ENCODE results near the gene HES2.

The HES2 gene

GRCh38 chr1:6421266-6421665, 1.5 kb upstream of the HES2 start:
- Histone ChIP-seq H3K23ac (ENCODE audit: low read length) (no peak overlapping the region), H3K9ac (ENCODE audit: low read length) (no peak overlapping the region), H4K8ac (ENCODE audit: low read depth, low read length) (no peak overlapping the region), H3K79me2 (ENCODE audit: control insufficient read depth, insufficient read depth, low read length, poor library complexity) (no peaks in the 10 kb centered on the region), H2BK12ac (ENCODE audit: low read length) (no peak overlapping the region), H3K4me1 (ENCODE audit: control insufficient read depth in 1 of 2, insufficient read depth in 2 of 2, low read length in 2 of 2) (peaks cover 2 to 17% of the 10 kb centered on the region in 2 experiments), H3K18ac (ENCODE audit: low read length) (no peak overlapping the region), H3K79me1 (ENCODE audit: low read length) (no peaks in the 10 kb centered on the region), H3K4me3 (ENCODE audit: low read depth, low read length) (no peak overlapping the region), H2BK120ac (ENCODE audit: insufficient read depth, low read length, poor library complexity) (no peak overlapping the region), H4K91ac (ENCODE audit: low read depth, low read length) (no peak overlapping the region), H3K4ac (ENCODE audit: low read depth, low read length) (no peak overlapping the region), H3K14ac (ENCODE audit: low read length) (no peak overlapping the region), H3K9me3 (ENCODE audit: insufficient read depth, low read depth, low read length) (peaks cover 10% of the 10 kb centered on the region), H3K36me3 (ENCODE audit: control insufficient read depth in 1 of 2, insufficient read depth in 2 of 2, low read length in 2 of 2) (no peaks in the 10 kb centered on the region), H3K27ac (ENCODE audit: low read depth, low read length) (no peak overlapping the region), H3K27me3 (ENCODE audit: insufficient read depth, low read length) (peaks cover 67% of the 10 kb centered on the region), H2BK5ac (ENCODE audit: low read depth, low read length, poor library complexity) (no peak overlapping the region), H4K12ac (ENCODE audit: low read depth, low read length) (no peak overlapping the region), H2AFZ (ENCODE audit: insufficient read depth, low read length, poor library complexity) (no peak overlapping the region), H3K4me2 (ENCODE audit: low read length) (no peak overlapping the region), H2AK5ac (ENCODE audit: low read length) (no peak overlapping the region)
- no peak for DNase-seq
- WGBS (ENCODE audit: extremely low coverage, insufficient coverage, insufficient read length) = no CpG with 5 or more reads among the region's 4 CpGs

- Histone ChIP-seq H2BK12ac (ENCODE audit: low read length) (no peak overlapping the region), H2AK5ac (ENCODE audit: low read length) (no peak overlapping the region), H3K18ac (ENCODE audit: low read length) (no peak overlapping the region), H3K79me2 (ENCODE audit: control insufficient read depth, insufficient read depth, low read length, poor library complexity) (no peaks in the 10 kb centered on the region), H3K36me3 (ENCODE audit: control insufficient read depth in 1 of 2, insufficient read depth in 2 of 2, low read length in 2 of 2) (no peaks in the 10 kb centered on the region), H2AFZ (ENCODE audit: insufficient read depth, low read length, poor library complexity) (no peak overlapping the region), H3K27ac (ENCODE audit: low read depth, low read length) (no peak overlapping the region), H3K4me2 (ENCODE audit: low read length) (no peak overlapping the region), H4K12ac (ENCODE audit: low read depth, low read length) (no peak overlapping the region), H3K4me3 (ENCODE audit: low read depth, low read length) (no peak overlapping the region), H2BK5ac (ENCODE audit: low read depth, low read length, poor library complexity) (no peak overlapping the region), H4K8ac (ENCODE audit: low read depth, low read length) (no peak overlapping the region), H3K23ac (ENCODE audit: low read length) (no peak overlapping the region), H3K14ac (ENCODE audit: low read length) (no peak overlapping the region), H3K4ac (ENCODE audit: low read depth, low read length) (no peak overlapping the region), H3K4me1 (ENCODE audit: control insufficient read depth in 1 of 2, insufficient read depth in 2 of 2, low read length in 2 of 2) (peaks cover 4 to 21% of the 10 kb centered on the region in 2 experiments), H4K91ac (ENCODE audit: low read depth, low read length) (no peak overlapping the region), H2BK120ac (ENCODE audit: insufficient read depth, low read length, poor library complexity) (no peak overlapping the region), H3K79me1 (ENCODE audit: low read length) (no peaks in the 10 kb centered on the region), H3K27me3 (ENCODE audit: insufficient read depth, low read length) (peaks cover 60% of the 10 kb centered on the region), H3K9me3 (ENCODE audit: insufficient read depth, low read depth, low read length) (peaks cover 8% of the 10 kb centered on the region), H3K9ac (ENCODE audit: low read length) (no peak overlapping the region)
- peak in 1 of 2 donors; percentile 29 for DNase-seq
- WGBS (ENCODE audit: extremely low coverage, insufficient coverage, insufficient read length) = no CpG with 5 or more reads among the region's 44 CpGs
Measured at GRCh38 chr1:6420454-6421042, 829 bp upstream of the HES2 start.

GRCh38 chr1:6419397-6419803, 319 bp downstream of the HES2 start:
- Histone ChIP-seq H3K36me3 (ENCODE audit: control insufficient read depth in 1 of 2, insufficient read depth in 2 of 2, low read length in 2 of 2) (no peaks in the 10 kb centered on the region), H3K4ac (ENCODE audit: low read depth, low read length) (no peak overlapping the region), H2BK5ac (ENCODE audit: low read depth, low read length, poor library complexity) (no peak overlapping the region), H3K4me2 (ENCODE audit: low read length) (peak overlapping the region; percentile 53), H3K18ac (ENCODE audit: low read length) (no peak overlapping the region), H3K23ac (ENCODE audit: low read length) (no peak overlapping the region), H3K27ac (ENCODE audit: low read depth, low read length) (no peak overlapping the region), H2AFZ (ENCODE audit: insufficient read depth, low read length, poor library complexity) (no peak overlapping the region), H2BK12ac (ENCODE audit: low read length) (no peak overlapping the region), H3K27me3 (ENCODE audit: insufficient read depth, low read length) (peaks cover 50% of the 10 kb centered on the region), H3K4me3 (ENCODE audit: low read depth, low read length) (no peak overlapping the region), H4K12ac (ENCODE audit: low read depth, low read length) (no peak overlapping the region), H3K4me1 (ENCODE audit: control insufficient read depth in 1 of 2, insufficient read depth in 2 of 2, low read length in 2 of 2) (peaks cover 8 to 27% of the 10 kb centered on the region in 2 experiments), H2BK120ac (ENCODE audit: insufficient read depth, low read length, poor library complexity) (no peak overlapping the region), H3K9me3 (ENCODE audit: insufficient read depth, low read depth, low read length) (peaks cover 3% of the 10 kb centered on the region), H4K91ac (ENCODE audit: low read depth, low read length) (no peak overlapping the region), H3K79me1 (ENCODE audit: low read length) (peaks cover 7% of the 10 kb centered on the region), H2AK5ac (ENCODE audit: low read length) (no peak overlapping the region), H3K9ac (ENCODE audit: low read length) (no peak overlapping the region), H3K14ac (ENCODE audit: low read length) (no peak overlapping the region), H3K79me2 (ENCODE audit: control insufficient read depth, insufficient read depth, low read length, poor library complexity) (no peaks in the 10 kb centered on the region), H4K8ac (ENCODE audit: low read depth, low read length) (no peak overlapping the region)
- DNase-seq = no peak
- WGBS (ENCODE audit: extremely low coverage, insufficient coverage, insufficient read length) = no CpG with 5 or more reads among the region's 48 CpGs

GRCh38 chr1:6418668-6419396, 887 bp downstream of the HES2 start:
- Histone ChIP-seq H3K79me1 (ENCODE audit: low read length) (peaks cover 8% of the 10 kb centered on the region), H3K18ac (ENCODE audit: low read length) (no peak overlapping the region), H3K27ac (ENCODE audit: low read depth, low read length) (no peak overlapping the region), H2BK12ac (ENCODE audit: low read length) (no peak overlapping the region), H2AK5ac (ENCODE audit: low read length) (no peak overlapping the region), H3K36me3 (ENCODE audit: control insufficient read depth in 1 of 2, insufficient read depth in 2 of 2, low read length in 2 of 2) (no peaks in the 10 kb centered on the region), H3K4me2 (ENCODE audit: low read length) (peak overlapping the region; percentile 14), H3K9me3 (ENCODE audit: insufficient read depth, low read depth, low read length) (peaks cover 6% of the 10 kb centered on the region), H3K4me1 (ENCODE audit: control insufficient read depth in 1 of 2, insufficient read depth in 2 of 2, low read length in 2 of 2) (peaks cover 8 to 27% of the 10 kb centered on the region in 2 experiments), H4K12ac (ENCODE audit: low read depth, low read length) (no peak overlapping the region), H2BK120ac (ENCODE audit: insufficient read depth, low read length, poor library complexity) (no peak overlapping the region), H3K14ac (ENCODE audit: low read length) (no peak overlapping the region), H4K91ac (ENCODE audit: low read depth, low read length) (no peak overlapping the region), H3K23ac (ENCODE audit: low read length) (no peak overlapping the region), H2BK5ac (ENCODE audit: low read depth, low read length, poor library complexity) (no peak overlapping the region), H3K4ac (ENCODE audit: low read depth, low read length) (no peak overlapping the region), H3K79me2 (ENCODE audit: control insufficient read depth, insufficient read depth, low read length, poor library complexity) (no peaks in the 10 kb centered on the region), H3K27me3 (ENCODE audit: insufficient read depth, low read length) (peaks cover 44% of the 10 kb centered on the region), H3K9ac (ENCODE audit: low read length) (no peak overlapping the region), H2AFZ (ENCODE audit: insufficient read depth, low read length, poor library complexity) (no peak overlapping the region), H3K4me3 (ENCODE audit: low read depth, low read length) (no peak overlapping the region), H4K8ac (ENCODE audit: low read depth, low read length) (no peak overlapping the region)
- WGBS (ENCODE audit: extremely low coverage, insufficient coverage, insufficient read length) = no CpG with 5 or more reads among the region's 69 CpGs
- DNase-seq = peak; percentile 50 to 64
